H1 (cell line): ENCODE measurements around the gene MYH9. TPM values are rescaled to one million over a fixed set of nuclear protein-coding genes. Genes with fewer than 3 reads are reported as not detected.

Source experiments
- TAF1 ChIP-seq: IDR thresholded peaks from 2 replicates; pipeline ENCODE4 v1.6.1; 2011; ENCODE audit warnings: mild to moderate bottlenecking, low read depth, low read length
- polyA plus RNA-seq, 7 experiments: library from polyadenylated mRNA; depleted of rRNA in 3 of 7; stranded (reverse) in 5 of 7; unstranded in 2 of 7; fragments of >200 nt in 5 of 7; fragments of 200-250 nt in 2 of 7; gene quantifications; 1 replicate in 5 of 7; 2 replicates in 1 of 7; 4 replicates in 1 of 7; pipeline versions ENCODE4 v1.2.1 to v1.2.3, GENCODE V29; 2011 to 2013; ENCODE audit warnings: missing spikeins in 2 of 7, mixed read lengths in 2 of 7
- total RNA-seq: library from RNA; stranded (reverse); fragmentation: NEBNext Ultra II Directional; extraction: Animal tissue kit (Norgen Biotek cat#: 25700); gene quantifications from 2 replicates; pipeline ENCODE4 v1.2.1, GENCODE V29; 2021

The MYH9 gene
- total and polyA plus RNA-seq, 2 of the 8 experiments (the other 6 are each of a cell fraction or from before 2014, with no cell fraction given): 24.9 to 322 TPM

DNA sequence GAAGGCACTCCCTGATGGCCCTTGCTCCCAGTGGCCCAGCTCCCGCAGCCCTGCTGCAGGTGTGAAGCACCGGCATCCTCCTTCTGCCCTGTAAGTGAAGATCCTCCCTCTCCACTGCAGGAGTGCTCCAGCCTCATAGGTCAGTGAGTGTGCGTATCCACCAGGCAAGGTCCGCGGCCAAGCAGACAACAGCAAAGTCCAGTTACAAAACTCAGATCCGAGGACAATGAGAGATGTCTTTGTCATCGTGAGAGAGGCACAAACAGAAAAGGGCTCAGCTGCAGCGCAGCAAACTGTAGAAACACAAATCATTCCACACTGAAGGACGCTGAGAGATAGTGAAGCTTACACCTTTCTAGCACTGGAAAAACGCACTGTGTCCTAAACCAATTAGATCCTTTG, 46.1 kb downstream of the MYH9 start (continued):
- no peak for TF ChIP-seq TAF1
- TF ChIP-seq, all 59 proteins: peak for 0
